ENCODE measurements around the gene ITPRID1.
"Not testable (repeated sequence)": the region's sequence is repeated elsewhere in the genome, so short reads cannot be mapped to it uniquely, and the experiment has no call there.

Gene ITPRID1

GRCh38 chr7:31529103-31529502, 15.2 kb downstream of the ITPRID1 start:
- Mint-ChIP-seq H3K4me3 (no peak overlapping the region), H3K4me1 (ENCODE audit: low read depth in 2 of 2) (no peaks in the 10 kb centered on the region), H3K36me3 (ENCODE audit: insufficient read depth) (no peaks in the 10 kb centered on the region), H3K9me3 (peaks cover 9 to 10% of the 10 kb centered on the region in 2 donors), H3K27me3 (no peaks in the 10 kb centered on the region), H3K27ac (no peak overlapping the region)
- ATAC-seq (replicated peaks) (no peak), DNase-seq (no peak)

GRCh38 chr7:31540651-31541185, 26.8 kb downstream of the ITPRID1 start:
- H3K27ac Mint-ChIP-seq; DNase-seq; H3K4me3 Mint-ChIP-seq; ATAC-seq (replicated peaks); H3K27me3 Mint-ChIP-seq; H3K4me1 Mint-ChIP-seq (ENCODE audit: low read depth in 2 of 2); H3K36me3 Mint-ChIP-seq (ENCODE audit: insufficient read depth): not testable (repeated sequence)
- peaks cover 7 to 11% of the 10 kb centered on the region in 2 donors for H3K9me3 Mint-ChIP-seq

GRCh38 chr7:31545549-31545948, 31.7 kb downstream of the ITPRID1 start:
- Mint-ChIP-seq H3K36me3 (ENCODE audit: insufficient read depth) (no peaks in the 10 kb centered on the region), H3K27ac (no peak overlapping the region), H3K4me3 (no peak overlapping the region), H3K27me3 (no peaks in the 10 kb centered on the region), H3K4me1 (ENCODE audit: low read depth in 2 of 2) (no peaks in the 10 kb centered on the region), H3K9me3 (peaks cover 0 to 7% of the 10 kb centered on the region in 2 donors)
- DNase-seq (no peak), ATAC-seq (replicated peaks) (no peak)

- no peak overlapping the region for H3K4me3 Mint-ChIP-seq
- DNase-seq (no peak), ATAC-seq (replicated peaks) (no peak)
- H3K9me3 Mint-ChIP-seq = peaks cover 0 to 2% of the 10 kb centered on the region in 2 donors
- no peaks in the 10 kb centered on the region for H3K36me3 Mint-ChIP-seq (ENCODE audit: insufficient read depth)
- no peaks in the 10 kb centered on the region for H3K4me1 Mint-ChIP-seq (ENCODE audit: low read depth in 2 of 2)
- no peak overlapping the region for H3K27ac Mint-ChIP-seq
- H3K27me3 Mint-ChIP-seq = no peaks in the 10 kb centered on the region
These were observed 35.7 kb downstream of the ITPRID1 start for GRCh38 chr7:31549611-31550010.

- Mint-ChIP-seq H3K36me3 (ENCODE audit: insufficient read depth) (no peaks in the 10 kb centered on the region), H3K27ac (no peak overlapping the region), H3K4me1 (ENCODE audit: low read depth in 2 of 2) (no peaks in the 10 kb centered on the region), H3K9me3 (no peaks in the 10 kb centered on the region), H3K27me3 (no peaks in the 10 kb centered on the region), H3K4me3 (no peak overlapping the region)
- no peak for ATAC-seq (replicated peaks)
- DNase-seq = no peak
These were observed 36.5 kb downstream of the ITPRID1 start for GRCh38 chr7:31550432-31550831.

- peaks cover 0 to 8% of the 10 kb centered on the region in 2 donors for H3K9me3 Mint-ChIP-seq
- no peaks in the 10 kb centered on the region for H3K36me3 Mint-ChIP-seq (ENCODE audit: insufficient read depth)
- H3K27me3 Mint-ChIP-seq = no peaks in the 10 kb centered on the region
- no peak overlapping the region for H3K4me3 Mint-ChIP-seq
- H3K27ac Mint-ChIP-seq = no peak overlapping the region
- DNase-seq (no peak), ATAC-seq (replicated peaks) (no peak)
- H3K4me1 Mint-ChIP-seq (ENCODE audit: low read depth in 2 of 2) = no peaks in the 10 kb centered on the region
These were observed 39.8 kb downstream of the ITPRID1 start for GRCh38 chr7:31553661-31554081.

GRCh38 chr7:31562002-31562401, 48.1 kb downstream of the ITPRID1 start:
- no peak for DNase-seq
- Mint-ChIP-seq H3K36me3 (ENCODE audit: insufficient read depth) (no peaks in the 10 kb centered on the region), H3K4me3 (no peak overlapping the region), H3K27ac (no peak overlapping the region), H3K4me1 (ENCODE audit: low read depth in 2 of 2) (no peaks in the 10 kb centered on the region), H3K27me3 (no peaks in the 10 kb centered on the region), H3K9me3 (peaks cover 13 to 21% of the 10 kb centered on the region in 2 donors)
- no peak for ATAC-seq (replicated peaks)

GRCh38 chr7:31563522-31563921, 49.6 kb downstream of the ITPRID1 start:
- H3K27me3 Mint-ChIP-seq = no peaks in the 10 kb centered on the region
- peaks cover 13 to 22% of the 10 kb centered on the region in 2 donors for H3K9me3 Mint-ChIP-seq
- no peak overlapping the region for H3K27ac Mint-ChIP-seq
- no peak overlapping the region for H3K4me3 Mint-ChIP-seq
- H3K4me1 Mint-ChIP-seq (ENCODE audit: low read depth in 2 of 2) = no peaks in the 10 kb centered on the region
- DNase-seq (no peak), ATAC-seq (replicated peaks) (no peak)
- no peaks in the 10 kb centered on the region for H3K36me3 Mint-ChIP-seq (ENCODE audit: insufficient read depth)

- ATAC-seq (replicated peaks) = no peak
- H3K4me1 Mint-ChIP-seq (ENCODE audit: low read depth in 2 of 2) = no peaks in the 10 kb centered on the region
- no peaks in the 10 kb centered on the region for H3K36me3 Mint-ChIP-seq (ENCODE audit: insufficient read depth)
These were observed 50.1 kb downstream of the ITPRID1 start for GRCh38 chr7:31563951-31564350.

GRCh38 chr7:31564661-31565060, 50.8 kb downstream of the ITPRID1 start:
- no peak for DNase-seq
- Mint-ChIP-seq H3K27me3 (no peaks in the 10 kb centered on the region), H3K36me3 (ENCODE audit: insufficient read depth) (no peaks in the 10 kb centered on the region), H3K9me3 (peaks cover 13 to 21% of the 10 kb centered on the region in 2 donors), H3K4me3 (no peak overlapping the region), H3K27ac (no peak overlapping the region), H3K4me1 (ENCODE audit: low read depth in 2 of 2) (no peaks in the 10 kb centered on the region)
- ATAC-seq (replicated peaks) = no peak

More at GRCh38 chr7:31563951-31564350, 50.1 kb downstream of the ITPRID1 start:
- no peak for DNase-seq
- H3K27me3 Mint-ChIP-seq = no peaks in the 10 kb centered on the region
- H3K4me3 Mint-ChIP-seq = no peak overlapping the region
- H3K9me3 Mint-ChIP-seq = peaks cover 13 to 22% of the 10 kb centered on the region in 2 donors
- no peak overlapping the region for H3K27ac Mint-ChIP-seq

- Mint-ChIP-seq H3K9me3 (peaks cover 0 to 4% of the 10 kb centered on the region in 2 donors), H3K27ac (no peak overlapping the region), H3K27me3 (no peaks in the 10 kb centered on the region), H3K4me1 (ENCODE audit: low read depth in 2 of 2) (no peaks in the 10 kb centered on the region), H3K36me3 (ENCODE audit: insufficient read depth) (no peaks in the 10 kb centered on the region), H3K4me3 (no peak overlapping the region)
- ATAC-seq (replicated peaks) (no peak), DNase-seq (no peak)
These were observed 55.6 kb downstream of the ITPRID1 start for GRCh38 chr7:31569528-31569927.

GRCh38 chr7:31583526-31583925, 69.6 kb downstream of the ITPRID1 start:
- Mint-ChIP-seq H3K27me3 (no peaks in the 10 kb centered on the region), H3K27ac (no peak overlapping the region), H3K36me3 (ENCODE audit: insufficient read depth) (no peaks in the 10 kb centered on the region), H3K4me3 (no peak overlapping the region), H3K9me3 (no peaks in the 10 kb centered on the region), H3K4me1 (ENCODE audit: low read depth in 2 of 2) (no peaks in the 10 kb centered on the region)
- ATAC-seq (replicated peaks) (no peak), DNase-seq (no peak)

GRCh38 chr7:31583942-31584341, 70.1 kb downstream of the ITPRID1 start:
- H3K9me3 Mint-ChIP-seq = no peaks in the 10 kb centered on the region
- no peak overlapping the region for H3K27ac Mint-ChIP-seq
- no peaks in the 10 kb centered on the region for H3K4me1 Mint-ChIP-seq (ENCODE audit: low read depth in 2 of 2)
- H3K4me3 Mint-ChIP-seq = no peak overlapping the region
- no peak for ATAC-seq (replicated peaks)
- no peaks in the 10 kb centered on the region for H3K36me3 Mint-ChIP-seq (ENCODE audit: insufficient read depth)
- DNase-seq = no peak
- no peaks in the 10 kb centered on the region for H3K27me3 Mint-ChIP-seq

GRCh38 chr7:31595390-31595789, 81.5 kb downstream of the ITPRID1 start:
- no peak overlapping the region for H3K4me3 Mint-ChIP-seq
- no peak for ATAC-seq (replicated peaks)

More at GRCh38 chr7:31595390-31595789, 81.5 kb downstream of the ITPRID1 start:
- H3K9me3 Mint-ChIP-seq = no peaks in the 10 kb centered on the region
- H3K27me3 Mint-ChIP-seq = no peaks in the 10 kb centered on the region
- H3K4me1 Mint-ChIP-seq (ENCODE audit: low read depth in 2 of 2) = no peaks in the 10 kb centered on the region
- no peak for DNase-seq
- H3K27ac Mint-ChIP-seq = no peak overlapping the region
- H3K36me3 Mint-ChIP-seq (ENCODE audit: insufficient read depth) = no peaks in the 10 kb centered on the region

Measured in effector memory CD8-positive, alpha-beta T cell (primary cell).